ENCODE data around the gene PTPRM. TPM values are rescaled to one million over a fixed set of nuclear protein-coding genes. Genes with fewer than 3 reads are reported as not detected.

Gene PTPRM
- total and polyA plus RNA-seq, 2 of the 4 experiments (the other 2 are of a cell fraction) = 28.3 to 51.2 TPM

- H2BK120ac ChIP-seq (ENCODE audit: low read depth, low read length) = no peak overlapping the region
- no peak overlapping the region for H3K4me2 ChIP-seq (ENCODE audit: low read depth, low read length)
- no peaks in the 10 kb centered on the region for H3K36me3 ChIP-seq (ENCODE audit: control insufficient read depth, insufficient read depth, low read length)
- H2AK9ac ChIP-seq (replicated peaks; ENCODE audit: low read depth, low read length, poor library complexity) = no peak overlapping the region
- no peak overlapping the region for H2AFZ ChIP-seq (replicated peaks; ENCODE audit: low read length, poor library complexity)
- H3K4me3 ChIP-seq (ENCODE audit: insufficient read depth, low read depth, low read length) = no peak overlapping the region
- H4K91ac ChIP-seq (ENCODE audit: insufficient read depth, low read depth, low read length) = no peak overlapping the region
- H3K27ac ChIP-seq (ENCODE audit: insufficient read depth, low read length) = no peak overlapping the region
- in situ Hi-C loops (cut with MboI; ENCODE audit: low sequenced_read_pairs) (no loop called here), intact Hi-C loops (cut with micrococcal nuclease) (no loop called here), dilution Hi-C loops (cut with HindIII; ENCODE audit: low sequenced_read_pairs, unreplicated experiment) (no loop called here)
- H3K9me3 ChIP-seq (ENCODE audit: control insufficient read depth, insufficient read depth, low read length) = 0 out of 2 replicates have a peak, but pooled peaks cover 1% of the 10 kb centered on the region
- no peak overlapping the region for H3K9ac ChIP-seq (ENCODE audit: low read depth, low read length)
- H3K4me1 ChIP-seq (ENCODE audit: control insufficient read depth, insufficient read depth, low read length) = no peaks in the 10 kb centered on the region
- H2AK5ac ChIP-seq (ENCODE audit: low read depth, low read length) = no peak overlapping the region
- no peaks in the 10 kb centered on the region for H3K9me1 ChIP-seq (ENCODE audit: insufficient read depth, low read length)
- no peak for DNase-seq
- WGBS, 2 experiments (ENCODE audit: extremely low coverage in 2 of 2, insufficient read length in 1 of 2) = no CpG with 5 or more reads among the region's 1 CpG
- H2BK5ac ChIP-seq (ENCODE audit: low read depth, low read length, poor library complexity, severe bottlenecking) = no peak overlapping the region
- BruUV-seq (replicated peaks) = no TSS peak
- H3K14ac ChIP-seq (replicated peaks; ENCODE audit: low read depth, low read length) = no peak overlapping the region
- H3K18ac ChIP-seq (ENCODE audit: low read depth, low read length) = no peak overlapping the region
- H3K27me3 ChIP-seq (ENCODE audit: control insufficient read depth, insufficient read depth, low read length) = no peaks in the 10 kb centered on the region
- TF ChIP-seq USF2 (IDR thresholded peaks at IDR 0.05; ENCODE audit: low read depth, low read length) = no peak
- no peak for TF ChIP-seq RFX5 (IDR thresholded peaks at IDR 0.05; ENCODE audit: low read depth, low read length)
- TF ChIP-seq MAFK (IDR thresholded peaks at IDR 0.05; ENCODE audit: low read depth, low read length) = no peak
- no peak for TF ChIP-seq CTCF (conservative IDR thresholded peaks at IDR 0.05; ENCODE audit: low read depth, low read length)
- no peak for TF ChIP-seq RAD21 (IDR thresholded peaks at IDR 0.05; ENCODE audit: low read length)
- no peak for TF ChIP-seq ELK1 (IDR thresholded peaks at IDR 0.05; ENCODE audit: borderline replicate concordance, low read depth, low read length)
- TF ChIP-seq NFE2L2 (IDR thresholded peaks at IDR 0.05; ENCODE audit: low read depth, low read length) = no peak
- TF ChIP-seq CEBPB (IDR thresholded peaks at IDR 0.05; ENCODE audit: low read depth, low read length) = no peak
- no peak for TF ChIP-seq POLR2A (IDR thresholded peaks at IDR 0.05; ENCODE audit: low read depth, low read length)
- no peak overlapping the region for H4K8ac ChIP-seq (ENCODE audit: low read depth in 2 of 2, low read length in 2 of 2)
- H3K79me1 ChIP-seq (ENCODE audit: low read depth in 1 of 2, low read length in 2 of 2) = peaks cover 0 to 3% of the 10 kb centered on the region in 2 experiments; a peak in 1 of 4 replicates
- no peak overlapping the region for H3K4ac ChIP-seq (ENCODE audit: low read depth, low read length)
- H4K5ac ChIP-seq (ENCODE audit: low read depth, low read length) = no peak overlapping the region
- no peaks in the 10 kb centered on the region for H4K20me1 ChIP-seq (ENCODE audit: insufficient read depth, low read length)
- no peak overlapping the region for H2BK20ac ChIP-seq (ENCODE audit: low read depth, low read length)
- no peak overlapping the region for H3K23ac ChIP-seq (ENCODE audit: low read depth, low read length)
- ATAC-seq (ENCODE audit: low read depth) = no peak
- POLR2A ChIA-PET (ENCODE audit: unreplicated experiment) = no interaction called here
- CTCF ChIA-PET = no interaction called here
- H3K56ac ChIP-seq (ENCODE audit: extremely low read depth, insufficient read depth, low read length) = no peak overlapping the region
- H2BK15ac ChIP-seq (ENCODE audit: low read depth, low read length) = no peak overlapping the region
Observed at GRCh38 chr18:8037296-8037695, 470.2 kb downstream of the PTPRM start.
